ENCODE results near the gene XKR8.

GRCh38 chr1:27974417-27974781 is 14.6 kb downstream of the XKR8 start:
- TF ChIP-seq CTCF (IDR thresholded peaks at IDR 0.05; ENCODE audit: low read depth, low read length) = no peak
- no peak for TF ChIP-seq EZH2phosphoT487 (IDR thresholded peaks at IDR 0.05; ENCODE audit: low read depth)

Measured in OCI-LY3 (cell line).